Calu3 (cell line): ENCODE measurements around the gene ANKRA2. TPM values are rescaled to one million over a fixed set of nuclear protein-coding genes. Genes with fewer than 3 reads are reported as not detected.
A peak's percentile ranks its signal among the peaks of the same experiment; 100 is the strongest.

Experiments used
- BruUV-seq: library from RNA; stranded (reverse); fragments of 400-500 nt; replicated peaks from 2 replicates; lab custom pipeline; 2021; lab: Mats Ljungman, UMichigan
- CTCF ChIA-PET: fragments of 300-600 bp; sonication (Branson Sonifier 250); formaldehyde crosslinking; loops from one replicate; lab custom pipeline; 2022; ENCODE audit warnings: antibody characterized with exemption; lab: Charles Lee
- DNase-seq: peaks from one replicate; pipeline ENCODE4 v3.0.0; 2022
- H3K27ac Mint-ChIP-seq: one replicate; pipeline ENCODE4 v1.8.0; 2022; ENCODE audit warnings: mixed read lengths; ENCODE audit not compliant: unreplicated experiment
- H3K27me3 Mint-ChIP-seq: one replicate; pipeline ENCODE4 v1.8.0; 2022; ENCODE audit warnings: mixed read lengths; ENCODE audit not compliant: unreplicated experiment
- H3K36me3 Mint-ChIP-seq: one replicate; pipeline ENCODE4 v1.8.0; 2022; ENCODE audit warnings: mild to moderate bottlenecking, moderate library complexity, mixed read lengths; ENCODE audit not compliant: insufficient read depth, unreplicated experiment
- H3K4me1 Mint-ChIP-seq: one replicate; pipeline ENCODE4 v1.8.0; 2022; ENCODE audit warnings: mild to moderate bottlenecking, low read depth, mixed read lengths; ENCODE audit not compliant: unreplicated experiment
- H3K4me3 Mint-ChIP-seq: one replicate; pipeline ENCODE4 v1.8.0; 2022; ENCODE audit warnings: mild to moderate bottlenecking, low read depth, moderate library complexity, mixed read lengths; ENCODE audit not compliant: unreplicated experiment
- H3K9me3 Mint-ChIP-seq: one replicate; pipeline ENCODE4 v1.8.0; 2022; ENCODE audit warnings: low read depth, mixed read lengths; ENCODE audit not compliant: unreplicated experiment
- CTCF ChIP-seq: fragments of 200-600 bp; IDR thresholded peaks from one replicate; pipeline ENCODE4 v1.8.0; 2022; ENCODE audit warnings: antibody characterized with exemption; ENCODE audit not compliant: unreplicated experiment
- intact Hi-C: fragments of 100-400 bp; cut with micrococcal nuclease; formaldehyde crosslinking; loops from one replicate; pipeline ENCODE4 v1.10.0; 2022; ENCODE audit not compliant: unreplicated experiment
- total RNA-seq: library from RNA; stranded (reverse); gene quantifications from 2 replicates; pipeline ENCODE4 v1.2.3, GENCODE V29; 2022

The ANKRA2 gene
- total RNA-seq, 1 experiment from 2014 or later: 26.5 TPM

- TF ChIP-seq CTCF: no peak
- Mint-ChIP-seq H3K9me3 (no peaks in the 10 kb centered on the region), H3K36me3 (peaks cover 8% of the 10 kb centered on the region), H3K27ac (no peak overlapping the region), H3K4me1 (peaks cover 10% of the 10 kb centered on the region), H3K4me3 (no peak overlapping the region), H3K27me3 (no peaks in the 10 kb centered on the region)
- CTCF ChIA-PET: no interaction called here
- intact Hi-C loops: no loop called here
- BruUV-seq: no TSS peak
- no peak for DNase-seq
These were observed 41.6 kb downstream of the ANKRA2 start for GRCh38 chr5:73523861-73524260.

- Mint-ChIP-seq H3K36me3 (peaks cover 8% of the 10 kb centered on the region), H3K27me3 (no peaks in the 10 kb centered on the region), H3K4me3 (no peak overlapping the region), H3K27ac (no peak overlapping the region), H3K4me1 (peaks cover 10% of the 10 kb centered on the region), H3K9me3 (no peaks in the 10 kb centered on the region)
- CTCF ChIA-PET: no interaction called here
- TF ChIP-seq CTCF: no peak
- no peak for DNase-seq
- intact Hi-C loops: no loop called here
- no TSS peak for BruUV-seq
These were observed 42.5 kb downstream of the ANKRA2 start for GRCh38 chr5:73522989-73523388.

GRCh38 chr5:73519531-73520283 lies 45.7 kb downstream of the ANKRA2 start:
- H3K4me3 Mint-ChIP-seq: no peak overlapping the region
- H3K9me3 Mint-ChIP-seq: no peaks in the 10 kb centered on the region
- peak; percentile 83 for DNase-seq
- CTCF ChIA-PET: interaction anchor here (0.7 to 1.3 kb wide), 7 partner anchors 10 to 294 kb away, joined by 3 to 5 read pairs (median 3); partner anchors contain the start of gene FOXD1
- peaks cover 14% of the 10 kb centered on the region for H3K36me3 Mint-ChIP-seq
- H3K4me1 Mint-ChIP-seq: peaks cover 18% of the 10 kb centered on the region
- no peaks in the 10 kb centered on the region for H3K27me3 Mint-ChIP-seq
- peak overlapping the region; percentile 59 for H3K27ac Mint-ChIP-seq
- intact Hi-C loops: loop anchor here (1.0 kb wide), 1 partner anchor 18 kb away; no protein-coding TSS in a partner anchor
- no TSS peak for BruUV-seq
- TF ChIP-seq CTCF: peak; percentile 54

GRCh38 chr5:73515232-73515631 lies 50.2 kb downstream of the ANKRA2 start:
- no peaks in the 10 kb centered on the region for H3K27me3 Mint-ChIP-seq
- H3K4me1 Mint-ChIP-seq: peaks cover 40% of the 10 kb centered on the region
- no peak for TF ChIP-seq CTCF
- H3K27ac Mint-ChIP-seq: peak overlapping the region; percentile 75
- DNase-seq: peak; percentile 73
- H3K9me3 Mint-ChIP-seq: no peaks in the 10 kb centered on the region
- intact Hi-C loops: loop anchor here (2.0 kb wide), 1 partner anchor 50 kb away; the partner anchor contains the start of genes ANKRA2 and UTP15
- H3K36me3 Mint-ChIP-seq: peaks cover 25% of the 10 kb centered on the region
- CTCF ChIA-PET: interaction anchor here (0.7 to 1.4 kb wide), 3 partner anchors 16 to 99 kb away, joined by 3 to 4 read pairs (median 4); no protein-coding TSS in a partner anchor
- BruUV-seq: no TSS peak
- no peak overlapping the region for H3K4me3 Mint-ChIP-seq
